Measurements from ENCODE around the gene SMPDL3B. TPM values are rescaled to one million over a fixed set of nuclear protein-coding genes. Genes with fewer than 3 reads are reported as not detected.

SMPDL3B gene
- total and polyA plus RNA-seq, 2 of the 4 experiments (the other 2 are of a cell fraction), result not detected

- CTCF ChIA-PET, result interaction anchor here (0.9 kb wide), 1 partner anchor 22 kb away, joined by 3 read pairs; no protein-coding TSS in a partner anchor
- H4K20me1 ChIP-seq (ENCODE audit: insufficient read depth, low read length), result no peaks in the 10 kb centered on the region
- no peaks in the 10 kb centered on the region for H3K79me1 ChIP-seq (ENCODE audit: low read depth in 1 of 2, low read length in 2 of 2)
- peak overlapping the region; percentile 1 for H2AK9ac ChIP-seq (replicated peaks; ENCODE audit: low read depth, low read length, poor library complexity)
- H2BK15ac ChIP-seq (ENCODE audit: low read depth, low read length), result no peak overlapping the region
- peaks cover 6% of the 10 kb centered on the region; the same call in 1 of the 2 replicates for H3K36me3 ChIP-seq (ENCODE audit: control insufficient read depth, insufficient read depth, low read length)
- H3K56ac ChIP-seq (ENCODE audit: extremely low read depth, insufficient read depth, low read length), result no peak overlapping the region
- H3K4me1 ChIP-seq (ENCODE audit: control insufficient read depth, insufficient read depth, low read length), result no peaks in the 10 kb centered on the region
- POLR2A ChIA-PET (ENCODE audit: unreplicated experiment), result no interaction called here
- intact Hi-C loops (cut with micrococcal nuclease) (no loop called here), in situ Hi-C loops (cut with MboI; ENCODE audit: low sequenced_read_pairs) (no loop called here), dilution Hi-C loops (cut with HindIII; ENCODE audit: low sequenced_read_pairs, unreplicated experiment) (no loop called here)
- H4K5ac ChIP-seq (ENCODE audit: low read depth, low read length), result no peak overlapping the region
- H4K91ac ChIP-seq (ENCODE audit: insufficient read depth, low read depth, low read length), result no peak overlapping the region
- no peak overlapping the region for H2AK5ac ChIP-seq (ENCODE audit: low read depth, low read length)
- no peak overlapping the region for H3K4me3 ChIP-seq (ENCODE audit: insufficient read depth, low read depth, low read length)
- H4K8ac ChIP-seq (ENCODE audit: low read depth in 2 of 2, low read length in 2 of 2), result no peak overlapping the region
- no peak overlapping the region for H2AFZ ChIP-seq (replicated peaks; ENCODE audit: low read length, poor library complexity)
- no peaks in the 10 kb centered on the region for H3K27me3 ChIP-seq (ENCODE audit: control insufficient read depth, insufficient read depth, low read length)
- H3K9me1 ChIP-seq (ENCODE audit: insufficient read depth, low read length), result no peaks in the 10 kb centered on the region
- H3K9ac ChIP-seq (ENCODE audit: low read depth, low read length), result no peak overlapping the region
- ATAC-seq (ENCODE audit: low read depth) (no peak), DNase-seq (no peak)
- 100% methylated on average over 4 of the region's 15 CpGs; no CpG with 5 or more reads in 1 of the 2 experiments for WGBS, 2 experiments (ENCODE audit: extremely low coverage in 2 of 2, insufficient read length in 1 of 2)
- H3K18ac ChIP-seq (ENCODE audit: low read depth, low read length), result no peak overlapping the region
- H3K27ac ChIP-seq (ENCODE audit: insufficient read depth, low read length), result no peak overlapping the region
- no peak overlapping the region for H3K4ac ChIP-seq (ENCODE audit: low read depth, low read length)
- H2BK20ac ChIP-seq (ENCODE audit: low read depth, low read length), result no peak overlapping the region
- BruUV-seq (replicated peaks), result no TSS peak
- TF ChIP-seq CHD1 (IDR thresholded peaks at IDR 0.05; ENCODE audit: low read depth, low read length) (no peak), NFE2L2 (IDR thresholded peaks at IDR 0.05; ENCODE audit: low read depth, low read length) (no peak), MAFK (IDR thresholded peaks at IDR 0.05; ENCODE audit: low read depth, low read length) (no peak)
- H3K14ac ChIP-seq (replicated peaks; ENCODE audit: low read depth, low read length), result no peak overlapping the region
- H3K9me3 ChIP-seq (ENCODE audit: control insufficient read depth, insufficient read depth, low read length), result no peaks in the 10 kb centered on the region
- no peak overlapping the region for H2BK5ac ChIP-seq (ENCODE audit: low read depth, low read length, poor library complexity, severe bottlenecking)
- H2BK120ac ChIP-seq (ENCODE audit: low read depth, low read length), result no peak overlapping the region
- H3K23ac ChIP-seq (ENCODE audit: low read depth, low read length), result no peak overlapping the region
- H3K4me2 ChIP-seq (ENCODE audit: low read depth, low read length), result no peak overlapping the region
These were observed 49.0 kb upstream of the SMPDL3B start for GRCh38 chr1:27885621-27886352.

Data from IMR-90 (cell line).